HepG2 (cell line): ENCODE measurements around the gene BAG5. TPM values are rescaled to one million over a fixed set of nuclear protein-coding genes. Genes with fewer than 3 reads are reported as not detected.

Experiments used
- ARHGAP35 ChIP-seq: sonication (generic); formaldehyde crosslinking; IDR thresholded peaks from 2 replicates; pipeline ENCODE4 v1.9.0; 2022; ENCODE audit warnings: mild to moderate bottlenecking, inconsistent platforms, moderate library complexity, missing genetic modification reagents, borderline replicate concordance
- ATF3 ChIP-seq: sonication (generic); formaldehyde crosslinking; IDR thresholded peaks from 2 replicates; pipeline ENCODE4 v1.4.0; 2020; ENCODE audit warnings: missing genetic modification reagents
- CCAR2 ChIP-seq: fragments of 200-400 bp; formaldehyde crosslinking; optimal IDR thresholded peaks from 2 replicates; pipeline ENCODE3; 2018; ENCODE audit warnings: low read depth, mild to moderate bottlenecking, low read length, moderate library complexity
- DZIP1 ChIP-seq: sonication (generic); formaldehyde crosslinking; IDR thresholded peaks from 2 replicates; pipeline ENCODE4 v1.5.0; 2020; ENCODE audit warnings: mild to moderate bottlenecking, missing genetic modification reagents
- FOXA3 ChIP-seq: IDR thresholded peaks from 2 replicates; pipeline ENCODE4 v1.6.1; 2016; ENCODE audit warnings: missing genetic modification reagents, missing compliant biosample characterization
- FOXK1 ChIP-seq: sonication (generic); formaldehyde crosslinking; IDR thresholded peaks from 2 replicates; pipeline ENCODE4 v1.4.0; 2020; ENCODE audit warnings: low read depth, missing genetic modification reagents, borderline replicate concordance
- MED1 ChIP-seq: sonication (generic); formaldehyde crosslinking; IDR thresholded peaks from 2 replicates; pipeline ENCODE4 v1.4.0; 2020; ENCODE audit warnings: missing genetic modification reagents
- POGZ ChIP-seq: sonication (generic); formaldehyde crosslinking; IDR thresholded peaks from 2 replicates; pipeline ENCODE4 v1.4.0; 2020; ENCODE audit warnings: mild to moderate bottlenecking, missing genetic modification reagents
- SMC3 ChIP-seq: IDR thresholded peaks from 2 replicates; pipeline ENCODE4 v1.6.1; 2011; ENCODE audit warnings: low read length, improper control_type of control experiment
- SOX5 ChIP-seq: IDR thresholded peaks from 2 replicates; pipeline ENCODE4 v1.6.1; 2016; ENCODE audit warnings: borderline replicate concordance
- SRSF1 ChIP-seq: fragments of 200-400 bp; formaldehyde crosslinking; optimal IDR thresholded peaks from 2 replicates; pipeline ENCODE3; 2017; ENCODE audit warnings: mild to moderate bottlenecking, low read depth, low read length, moderate library complexity
- ZC3H4 ChIP-seq: sonication (generic); formaldehyde crosslinking; IDR thresholded peaks from 2 replicates; pipeline ENCODE4 v1.4.0; 2020; ENCODE audit warnings: missing genetic modification reagents, borderline replicate concordance
- ZFY ChIP-seq: sonication (generic); formaldehyde crosslinking; IDR thresholded peaks from 2 replicates; pipeline ENCODE4 v1.4.0; 2020; ENCODE audit warnings: missing genetic modification reagents
- ZNF691 ChIP-seq: sonication (generic); formaldehyde crosslinking; IDR thresholded peaks from 2 replicates; pipeline ENCODE4 v1.4.0; 2020; ENCODE audit warnings: missing genetic modification reagents, low read depth, mild to moderate bottlenecking, borderline replicate concordance
- polyA plus RNA-seq, 8 experiments: library from polyadenylated mRNA; depleted of rRNA in 3 of 8; stranded (reverse) in 7 of 8; unstranded in 1 of 8; fragments of >200 nt; fragmentation: Illumina TruSeq in 4 of 8; extraction: Trizol in 4 of 8; gene quantifications; 2 replicates each; pipeline versions ENCODE4 v1.2.1 to v1.2.3, GENCODE V29; 2011 to 2016; ENCODE audit warnings: low read depth in 4 of 8, missing spikeins in 1 of 8, mixed read lengths in 1 of 8; ENCODE audit not compliant: insufficient read depth in 1 of 8
- total RNA-seq, 5 experiments: library from RNA; depleted of rRNA; stranded (reverse); fragments of >200 nt; fragmentation: Illumina TruSeq; extraction: Trizol; gene quantifications; 2 replicates each; pipeline ENCODE4 v1.2.3, GENCODE V29; 2016; ENCODE audit warnings: low read depth in 1 of 5
- TF ChIP-seq, protein P1 (sequence below), 2 experiments: sonication (generic) in 1 of 2; formaldehyde crosslinking in 1 of 2; IDR thresholded peaks; 2 replicates each; pipeline versions ENCODE4 v1.5.1 to v1.6.1; 2011 to 2020; ENCODE audit warnings: borderline replicate concordance in 1 of 2, low read depth in 1 of 2, low read length in 1 of 2, mild to moderate bottlenecking in 1 of 2, missing genetic modification reagents in 1 of 2, moderate library complexity in 1 of 2
- TF ChIP-seq, protein P2 (sequence below), 2 experiments: sonication (generic) in 1 of 2; formaldehyde crosslinking in 1 of 2; IDR thresholded peaks; 2 replicates each; pipeline versions ENCODE4 v1.4.0 to v1.6.1; 2018 to 2020; ENCODE audit warnings: missing genetic modification reagents in 2 of 2, borderline replicate concordance in 1 of 2, low read depth in 1 of 2, mild to moderate bottlenecking in 1 of 2, missing biosample characterization in 1 of 2
- TF ChIP-seq, protein P3 (sequence below): sonication (generic); formaldehyde crosslinking; IDR thresholded peaks from 2 replicates; pipeline ENCODE4 v1.9.0; 2021; ENCODE audit warnings: missing genetic modification reagents, mild to moderate bottlenecking, borderline replicate concordance

Gene BAG5
- total and polyA plus RNA-seq, 2 of the 13 experiments (the other 11 are each of a cell fraction or from before 2014, with no cell fraction given): 3.5 to 21.0 TPM

GRCh38 chr14:103529383-103530365 is 32.8 kb downstream of the BAG5 start (continued):
- 0 out of 2 replicates have a peak, but pooled peaks have one; percentile 25 for TF ChIP-seq DZIP1 (CRISPR knock-in tag)
- TF ChIP-seq, protein P1, sequence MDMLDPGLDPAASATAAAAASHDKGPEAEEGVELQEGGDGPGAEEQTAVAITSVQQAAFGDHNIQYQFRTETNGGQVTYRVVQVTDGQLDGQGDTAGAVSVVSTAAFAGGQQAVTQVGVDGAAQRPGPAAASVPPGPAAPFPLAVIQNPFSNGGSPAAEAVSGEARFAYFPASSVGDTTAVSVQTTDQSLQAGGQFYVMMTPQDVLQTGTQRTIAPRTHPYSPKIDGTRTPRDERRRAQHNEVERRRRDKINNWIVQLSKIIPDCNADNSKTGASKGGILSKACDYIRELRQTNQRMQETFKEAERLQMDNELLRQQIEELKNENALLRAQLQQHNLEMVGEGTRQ (IDR thresholded peaks at IDR 0.05; ENCODE audit: low read depth, low read length): no peak
- TF ChIP-seq, protein P1 (CRISPR knock-in tag; IDR thresholded peaks at IDR 0.05; ENCODE audit: borderline replicate concordance): no peak
- no peak for TF ChIP-seq POGZ (CRISPR knock-in tag)
- TF ChIP-seq, protein P2, sequence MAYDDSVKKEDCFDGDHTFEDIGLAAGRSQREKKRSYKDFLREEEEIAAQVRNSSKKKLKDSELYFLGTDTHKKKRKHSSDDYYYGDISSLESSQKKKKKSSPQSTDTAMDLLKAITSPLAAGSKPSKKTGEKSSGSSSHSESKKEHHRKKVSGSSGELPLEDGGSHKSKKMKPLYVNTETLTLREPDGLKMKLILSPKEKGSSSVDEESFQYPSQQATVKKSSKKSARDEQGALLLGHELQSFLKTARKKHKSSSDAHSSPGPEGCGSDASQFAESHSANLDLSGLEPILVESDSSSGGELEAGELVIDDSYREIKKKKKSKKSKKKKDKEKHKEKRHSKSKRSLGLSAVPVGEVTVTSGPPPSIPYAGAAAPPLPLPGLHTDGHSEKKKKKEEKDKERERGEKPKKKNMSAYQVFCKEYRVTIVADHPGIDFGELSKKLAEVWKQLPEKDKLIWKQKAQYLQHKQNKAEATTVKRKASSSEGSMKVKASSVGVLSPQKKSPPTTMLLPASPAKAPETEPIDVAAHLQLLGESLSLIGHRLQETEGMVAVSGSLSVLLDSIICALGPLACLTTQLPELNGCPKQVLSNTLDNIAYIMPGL (CRISPR knock-in tag; IDR thresholded peaks at IDR 0.05; ENCODE audit: borderline replicate concordance in 1 of 2, low read depth in 1 of 2): no peak
- TF ChIP-seq MED1 (CRISPR knock-in tag): no peak
- no peak; the same call in 1 of the 2 replicates for TF ChIP-seq ZFY (CRISPR knock-in tag)
- TF ChIP-seq CCAR2: no peak
- TF ChIP-seq SMC3: no peak
- no peak for TF ChIP-seq SRSF1
- 0 out of 2 replicates have a peak, but pooled peaks have one; percentile 1 for TF ChIP-seq ARHGAP35
- TF ChIP-seq, protein P3, sequence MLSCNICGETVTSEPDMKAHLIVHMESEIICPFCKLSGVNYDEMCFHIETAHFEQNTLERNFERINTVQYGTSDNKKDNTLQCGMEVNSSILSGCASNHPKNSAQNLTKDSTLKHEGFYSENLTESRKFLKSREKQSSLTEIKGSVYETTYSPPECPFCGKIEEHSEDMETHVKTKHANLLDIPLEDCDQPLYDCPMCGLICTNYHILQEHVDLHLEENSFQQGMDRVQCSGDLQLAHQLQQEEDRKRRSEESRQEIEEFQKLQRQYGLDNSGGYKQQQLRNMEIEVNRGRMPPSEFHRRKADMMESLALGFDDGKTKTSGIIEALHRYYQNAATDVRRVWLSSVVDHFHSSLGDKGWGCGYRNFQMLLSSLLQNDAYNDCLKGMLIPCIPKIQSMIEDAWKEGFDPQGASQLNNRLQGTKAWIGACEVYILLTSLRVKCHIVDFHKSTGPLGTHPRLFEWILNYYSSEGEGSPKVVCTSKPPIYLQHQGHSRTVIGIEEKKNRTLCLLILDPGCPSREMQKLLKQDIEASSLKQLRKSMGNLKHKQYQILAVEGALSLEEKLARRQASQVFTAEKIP: no peak
- TF ChIP-seq FOXA3 (CRISPR knock-in tag): no peak
- TF ChIP-seq ZNF691 (CRISPR knock-in tag): 0 out of 2 replicates have a peak, but pooled peaks have one; percentile 32
- TF ChIP-seq FOXK1 (CRISPR knock-in tag): no peak
- TF ChIP-seq SOX5 (CRISPR knock-in tag): no peak
- TF ChIP-seq ZC3H4 (CRISPR knock-in tag): no peak
- TF ChIP-seq ATF3 (CRISPR knock-in tag): no peak
